CD4-positive, alpha-beta T cell treated with Interleukin-6 for 4 hours (primary cell): ENCODE data around the gene CHST3.
"Not testable (repeated sequence)": the region's sequence is repeated elsewhere in the genome, so short reads cannot be mapped to it uniquely, and the experiment has no call there.

ENCODE experiments used
- DNase-seq: peaks from one replicate; pipeline ENCODE4 v3.0.0-alpha.2; 2020; ENCODE audit warnings: mixed read lengths

CHST3 gene

GRCh38 chr10:71974489-71975021 lies 10.4 kb downstream of the CHST3 start:
- DNase-seq = no peak

- no peak for DNase-seq
These were observed 11.1 kb downstream of the CHST3 start for GRCh38 chr10:71975087-71975870.

- no peak for DNase-seq
These were observed 11.9 kb downstream of the CHST3 start for GRCh38 chr10:71975871-71976725.

- DNase-seq = not testable (repeated sequence)
These were observed 13.4 kb downstream of the CHST3 start for GRCh38 chr10:71977614-71977903.

- DNase-seq = no peak
These were observed 14.3 kb downstream of the CHST3 start for GRCh38 chr10:71978476-71978875.

GRCh38 chr10:71978988-71979691 lies 14.9 kb downstream of the CHST3 start:
- DNase-seq = no peak

- DNase-seq = no peak
These were observed 15.5 kb downstream of the CHST3 start for GRCh38 chr10:71979692-71980062.

GRCh38 chr10:71980181-71981014 lies 16.2 kb downstream of the CHST3 start:
- no peak for DNase-seq

- DNase-seq = no peak
These were observed 17.1 kb downstream of the CHST3 start for GRCh38 chr10:71981015-71981875.

- DNase-seq = no peak
These were observed 17.7 kb downstream of the CHST3 start for GRCh38 chr10:71981876-71982230.

GRCh38 chr10:71982269-71983178 lies 18.3 kb downstream of the CHST3 start:
- DNase-seq = no peak

GRCh38 chr10:71984126-71984808 lies 20.1 kb downstream of the CHST3 start:
- DNase-seq = no peak

- DNase-seq = no peak
These were observed 20.7 kb downstream of the CHST3 start for GRCh38 chr10:71984809-71985388.

GRCh38 chr10:71985542-71986250 lies 21.5 kb downstream of the CHST3 start:
- DNase-seq = no peak

- DNase-seq = not testable (repeated sequence)
These were observed 24.7 kb downstream of the CHST3 start for GRCh38 chr10:71988895-71989294.

- DNase-seq = no peak
These were observed 25.7 kb downstream of the CHST3 start for GRCh38 chr10:71989661-71990454.

GRCh38 chr10:71990706-71991269 lies 26.6 kb downstream of the CHST3 start:
- DNase-seq = no peak
